Astrocyte (in vitro differentiated cells and primary cell): ENCODE results near the gene NAB2. TPM values are rescaled to one million over a fixed set of nuclear protein-coding genes. Genes with fewer than 3 reads are reported as not detected.

Experiments
- DNase-seq: peaks from one replicate; pipeline ENCODE4 v3.0.0-alpha.2; 2010; ENCODE audit warnings: low read depth
- FAIRE-seq: peaks from 2 replicates; lab custom pipeline; 2011; peaks lifted over from hg19 to GRCh38; lab: Jason Lieb, UNC
- H2AFZ ChIP-seq: 2 replicates; pipeline ENCODE4 v1.6.0; 2012; ENCODE audit warnings: low read depth, low read length, inconsistent platforms
- H3K27ac ChIP-seq: 2 replicates; pipeline ENCODE4 v1.5.1; 2011; ENCODE audit warnings: low read depth, low read length, inconsistent platforms
- H3K27me3 ChIP-seq: 2 replicates; pipeline ENCODE4 v1.6.0; 2011; ENCODE audit warnings: low read length, inconsistent platforms; ENCODE audit not compliant: insufficient read depth
- H3K36me3 ChIP-seq: 2 replicates; pipeline ENCODE4 v1.5.1; 2011; ENCODE audit warnings: low read length, inconsistent platforms; ENCODE audit not compliant: insufficient read depth
- H3K4me1 ChIP-seq: 2 replicates; pipeline ENCODE4 v1.5.1; 2011; ENCODE audit warnings: low read length, inconsistent platforms; ENCODE audit not compliant: insufficient read depth
- H3K4me2 ChIP-seq: 2 replicates; pipeline ENCODE4 v1.6.0; 2012; ENCODE audit warnings: low read length, inconsistent platforms
- H3K4me3 ChIP-seq: 2 replicates; pipeline ENCODE4 v1.5.1; 2011; ENCODE audit warnings: low read depth, mild to moderate bottlenecking, low read length, inconsistent platforms; ENCODE audit not compliant: insufficient read depth
- H3K79me2 ChIP-seq: 2 replicates; pipeline ENCODE4 v1.6.0; 2012; ENCODE audit warnings: mild to moderate bottlenecking, low read length, inconsistent platforms; ENCODE audit not compliant: insufficient read depth
- H3K9ac ChIP-seq: 2 replicates; pipeline ENCODE4 v1.6.0; 2012; ENCODE audit warnings: mild to moderate bottlenecking, low read length, inconsistent platforms
- H3K9me3 ChIP-seq: 2 replicates; pipeline ENCODE4 v1.5.1; 2012; ENCODE audit warnings: low read depth, mild to moderate bottlenecking, low read length, inconsistent platforms; ENCODE audit not compliant: insufficient read depth
- H4K20me1 ChIP-seq: 2 replicates; pipeline ENCODE4 v1.6.0; 2012; ENCODE audit warnings: low read length, inconsistent platforms; ENCODE audit not compliant: insufficient read depth
- H3K27ac Mint-ChIP-seq: one replicate; pipeline ENCODE4 v1.8.0; 2021; ENCODE audit warnings: mild to moderate bottlenecking, mixed read lengths; ENCODE audit not compliant: unreplicated experiment
- H3K27me3 Mint-ChIP-seq: one replicate; pipeline ENCODE4 v1.8.0; 2021; ENCODE audit warnings: low read depth, mixed read lengths; ENCODE audit not compliant: unreplicated experiment
- H3K36me3 Mint-ChIP-seq: one replicate; pipeline ENCODE4 v1.8.0; 2021; ENCODE audit warnings: low read depth, mixed read lengths; ENCODE audit not compliant: unreplicated experiment
- H3K4me1 Mint-ChIP-seq: one replicate; pipeline ENCODE4 v1.8.0; 2021; ENCODE audit warnings: low read depth, mixed read lengths; ENCODE audit not compliant: unreplicated experiment
- H3K4me3 Mint-ChIP-seq: one replicate; pipeline ENCODE4 v1.8.0; 2021; ENCODE audit warnings: mild to moderate bottlenecking, moderate library complexity, mixed read lengths; ENCODE audit not compliant: unreplicated experiment
- H3K9me3 Mint-ChIP-seq: one replicate; pipeline ENCODE4 v1.8.0; 2021; ENCODE audit warnings: mild to moderate bottlenecking, mixed read lengths; ENCODE audit not compliant: unreplicated experiment
- EZH2 ChIP-seq: IDR thresholded peaks from 2 replicates; pipeline ENCODE4 v1.6.1; 2012; ENCODE audit warnings: mild to moderate bottlenecking, low read length, inconsistent platforms; ENCODE audit not compliant: insufficient read depth
- total RNA-seq: library from RNA; stranded (reverse); gene quantifications from 2 replicates; pipeline ENCODE4 v1.2.1, GENCODE V29; 2021
- TF ChIP-seq, protein P1 (sequence below): IDR thresholded peaks from 2 replicates; pipeline ENCODE4 v1.5.1; 2011; ENCODE audit warnings: low read depth, mild to moderate bottlenecking, inconsistent platforms, low read length, moderate library complexity; ENCODE audit not compliant: insufficient read depth

NAB2 gene
- total RNA-seq, 1 donor from 2014 or later, result 36.6 TPM

GRCh38 chr12:57092529-57092862, 3.6 kb downstream of the NAB2 start:
- Mint-ChIP-seq H3K27ac (peak overlapping the region; percentile 80), H3K4me3 (peak overlapping the region; percentile 80), H3K36me3 (peaks cover 20% of the 10 kb centered on the region), H3K4me1 (peaks cover 45% of the 10 kb centered on the region), H3K9me3 (no peaks in the 10 kb centered on the region), H3K27me3 (no peaks in the 10 kb centered on the region)
- Histone ChIP-seq H3K27me3 (no peaks in the 10 kb centered on the region), H3K36me3 (peaks cover 28% of the 10 kb centered on the region), H2AFZ (no peak overlapping the region), H3K9me3 (no peaks in the 10 kb centered on the region), H3K27ac (no peak overlapping the region), H3K4me3 (no peak overlapping the region), H3K4me2 (peak overlapping the region; percentile 99), H3K9ac (peak overlapping the region; percentile 33), H3K79me2 (peaks cover 54% of the 10 kb centered on the region), H3K4me1 (peaks cover 56% of the 10 kb centered on the region), H4K20me1 (peaks cover 59% of the 10 kb centered on the region)
- DNase-seq (no peak), FAIRE-seq (no peak)
- no peak for TF ChIP-seq EZH2

DNA sequence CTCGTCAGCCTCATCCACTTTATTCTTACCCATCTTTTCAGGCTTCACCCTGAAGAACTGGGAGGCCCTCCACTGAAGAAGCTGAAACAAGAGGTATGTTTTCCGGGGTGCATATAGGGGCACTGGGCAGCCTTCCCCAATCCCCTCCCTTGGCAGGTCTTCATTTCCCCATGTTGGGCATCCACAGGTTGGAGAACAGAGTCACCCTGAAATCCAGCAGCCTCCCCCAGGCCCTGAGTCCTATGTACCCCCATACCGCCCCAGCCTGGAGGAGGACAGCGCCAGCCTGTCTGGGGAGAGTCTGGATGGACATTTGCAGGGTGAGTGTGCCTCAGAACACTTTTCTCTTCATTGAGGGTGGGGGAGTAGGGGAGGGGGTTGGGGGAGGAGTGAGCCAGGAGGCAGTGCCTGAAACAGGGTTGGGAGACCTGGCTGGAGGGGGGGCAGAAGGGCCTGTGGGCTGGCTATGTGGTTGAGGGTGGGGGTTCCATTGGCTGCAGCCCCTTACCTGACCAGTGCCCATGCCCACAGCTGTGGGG, 4.0 kb downstream of the NAB2 start:
- H3K4me3 ChIP-seq, result no peak overlapping the region
- Mint-ChIP-seq H3K9me3 (no peaks in the 10 kb centered on the region), H3K27ac (peak overlapping the region; percentile 80), H3K4me3 (peak overlapping the region; percentile 80), H3K36me3 (peaks cover 20% of the 10 kb centered on the region), H3K4me1 (peaks cover 45% of the 10 kb centered on the region), H3K27me3 (no peaks in the 10 kb centered on the region)
- no peak overlapping the region for H2AFZ ChIP-seq
- no peak for FAIRE-seq
- H4K20me1 ChIP-seq, result peaks cover 59% of the 10 kb centered on the region
- peaks cover 54% of the 10 kb centered on the region for H3K4me1 ChIP-seq
- peak overlapping the region; percentile 99 for H3K4me2 ChIP-seq
- TF ChIP-seq, protein P1, sequence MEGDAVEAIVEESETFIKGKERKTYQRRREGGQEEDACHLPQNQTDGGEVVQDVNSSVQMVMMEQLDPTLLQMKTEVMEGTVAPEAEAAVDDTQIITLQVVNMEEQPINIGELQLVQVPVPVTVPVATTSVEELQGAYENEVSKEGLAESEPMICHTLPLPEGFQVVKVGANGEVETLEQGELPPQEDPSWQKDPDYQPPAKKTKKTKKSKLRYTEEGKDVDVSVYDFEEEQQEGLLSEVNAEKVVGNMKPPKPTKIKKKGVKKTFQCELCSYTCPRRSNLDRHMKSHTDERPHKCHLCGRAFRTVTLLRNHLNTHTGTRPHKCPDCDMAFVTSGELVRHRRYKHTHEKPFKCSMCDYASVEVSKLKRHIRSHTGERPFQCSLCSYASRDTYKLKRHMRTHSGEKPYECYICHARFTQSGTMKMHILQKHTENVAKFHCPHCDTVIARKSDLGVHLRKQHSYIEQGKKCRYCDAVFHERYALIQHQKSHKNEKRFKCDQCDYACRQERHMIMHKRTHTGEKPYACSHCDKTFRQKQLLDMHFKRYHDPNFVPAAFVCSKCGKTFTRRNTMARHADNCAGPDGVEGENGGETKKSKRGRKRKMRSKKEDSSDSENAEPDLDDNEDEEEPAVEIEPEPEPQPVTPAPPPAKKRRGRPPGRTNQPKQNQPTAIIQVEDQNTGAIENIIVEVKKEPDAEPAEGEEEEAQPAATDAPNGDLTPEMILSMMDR, result no peak
- TF ChIP-seq EZH2, result no peak
- H3K9me3 ChIP-seq, result no peaks in the 10 kb centered on the region
- peaks cover 28% of the 10 kb centered on the region for H3K36me3 ChIP-seq
- H3K79me2 ChIP-seq, result peaks cover 54% of the 10 kb centered on the region
- peak overlapping the region; percentile 33 for H3K9ac ChIP-seq
- peak overlapping the region; percentile 66 for H3K27ac ChIP-seq
- DNase-seq, result no peak
- H3K27me3 ChIP-seq, result no peaks in the 10 kb centered on the region

GRCh38 chr12:57093415-57094207, 4.7 kb downstream of the NAB2 start:
- no peak overlapping the region for H3K27ac Mint-ChIP-seq
- H3K36me3 Mint-ChIP-seq, result peaks cover 20% of the 10 kb centered on the region
- no peak for FAIRE-seq

More at GRCh38 chr12:57093415-57094207, 4.7 kb downstream of the NAB2 start:
- Histone ChIP-seq H3K4me2 (peak overlapping the region; percentile 85), H3K9me3 (no peaks in the 10 kb centered on the region), H2AFZ (no peak overlapping the region), H3K4me1 (peaks cover 48% of the 10 kb centered on the region), H4K20me1 (peaks cover 59% of the 10 kb centered on the region), H3K36me3 (peaks cover 28% of the 10 kb centered on the region), H3K9ac (peak overlapping the region; percentile 77), H3K4me3 (no peak overlapping the region), H3K79me2 (peaks cover 54% of the 10 kb centered on the region), H3K27me3 (no peaks in the 10 kb centered on the region), H3K27ac (peak overlapping the region; percentile 76)
- Mint-ChIP-seq H3K27me3 (no peaks in the 10 kb centered on the region), H3K4me3 (peak overlapping the region; percentile 79), H3K9me3 (no peaks in the 10 kb centered on the region), H3K4me1 (peaks cover 45% of the 10 kb centered on the region)
- TF ChIP-seq, protein P1, result peak; percentile 23
- no peak for TF ChIP-seq EZH2
- DNase-seq, result peak; percentile 77
